ENCODE measurements around the gene CYP11A1.

DNA sequence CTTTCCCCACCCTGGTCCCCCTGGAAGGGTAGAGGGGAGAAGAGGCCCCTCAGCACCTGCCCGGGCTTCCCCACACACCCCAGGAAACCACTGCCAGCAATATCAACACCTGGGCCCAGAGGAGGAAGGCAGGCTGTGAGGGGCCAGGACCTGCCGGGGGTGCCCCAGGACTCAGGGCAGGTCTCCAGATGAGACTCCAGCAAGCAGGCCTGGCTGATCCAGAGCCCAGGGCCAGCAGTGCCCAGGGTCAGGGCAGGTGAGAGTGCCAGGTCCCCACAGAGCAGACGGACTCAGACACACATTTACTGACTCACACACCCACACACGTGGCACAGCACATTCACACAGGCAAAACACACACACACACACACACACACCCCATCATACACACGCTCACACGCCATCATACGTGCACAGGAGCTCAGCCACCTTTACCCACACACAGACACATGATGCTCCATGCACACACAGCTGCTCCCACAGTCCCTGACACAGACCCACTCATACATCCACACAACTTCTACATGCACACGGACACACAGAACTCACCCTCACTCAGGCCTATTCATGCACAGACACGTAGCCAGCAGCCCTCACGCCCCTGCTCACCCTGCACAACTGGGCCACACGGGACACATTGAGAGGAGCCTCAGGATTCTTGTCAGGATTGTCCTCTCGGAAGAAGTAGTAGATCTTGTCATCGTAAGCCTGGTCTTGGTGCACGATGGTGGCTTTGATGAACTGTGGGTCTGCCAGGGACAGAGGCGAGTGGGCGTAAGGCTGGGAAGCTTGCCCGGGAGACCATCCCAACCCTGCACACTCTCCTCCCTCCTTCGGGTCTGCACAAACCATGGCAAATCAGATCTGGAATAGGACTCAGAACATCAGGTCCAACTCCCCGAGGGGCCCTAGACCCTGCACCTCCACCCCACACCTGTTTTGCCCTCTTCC is 48.8 kb upstream of the CYP11A1 start:
- TF ChIP-seq EP300 (IDR thresholded peaks at IDR 0.05) = no peak
- TF ChIP-seq, protein P1, sequence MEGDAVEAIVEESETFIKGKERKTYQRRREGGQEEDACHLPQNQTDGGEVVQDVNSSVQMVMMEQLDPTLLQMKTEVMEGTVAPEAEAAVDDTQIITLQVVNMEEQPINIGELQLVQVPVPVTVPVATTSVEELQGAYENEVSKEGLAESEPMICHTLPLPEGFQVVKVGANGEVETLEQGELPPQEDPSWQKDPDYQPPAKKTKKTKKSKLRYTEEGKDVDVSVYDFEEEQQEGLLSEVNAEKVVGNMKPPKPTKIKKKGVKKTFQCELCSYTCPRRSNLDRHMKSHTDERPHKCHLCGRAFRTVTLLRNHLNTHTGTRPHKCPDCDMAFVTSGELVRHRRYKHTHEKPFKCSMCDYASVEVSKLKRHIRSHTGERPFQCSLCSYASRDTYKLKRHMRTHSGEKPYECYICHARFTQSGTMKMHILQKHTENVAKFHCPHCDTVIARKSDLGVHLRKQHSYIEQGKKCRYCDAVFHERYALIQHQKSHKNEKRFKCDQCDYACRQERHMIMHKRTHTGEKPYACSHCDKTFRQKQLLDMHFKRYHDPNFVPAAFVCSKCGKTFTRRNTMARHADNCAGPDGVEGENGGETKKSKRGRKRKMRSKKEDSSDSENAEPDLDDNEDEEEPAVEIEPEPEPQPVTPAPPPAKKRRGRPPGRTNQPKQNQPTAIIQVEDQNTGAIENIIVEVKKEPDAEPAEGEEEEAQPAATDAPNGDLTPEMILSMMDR (IDR thresholded peaks at IDR 0.05) = no peak
- TF ChIP-seq POLR2A (IDR thresholded peaks at IDR 0.05) = no peak
